BLaER1 (cell line): ENCODE results near the gene CABLES1.

Experiments used
- H3K27ac ChIP-seq: shearing (Covaris generic); formaldehyde crosslinking; 2 replicates; pipeline ENCODE4 v1.8.1; 2022
- H3K27me3 ChIP-seq: shearing (Covaris generic); formaldehyde crosslinking; 2 replicates; pipeline ENCODE4 v1.8.1; 2022
- H3K36me3 ChIP-seq: shearing (Covaris generic); formaldehyde crosslinking; 2 replicates; pipeline ENCODE4 v1.8.1; 2022
- H3K4me1 ChIP-seq: shearing (Covaris generic); formaldehyde crosslinking; 2 replicates; pipeline ENCODE4 v1.8.1; 2022
- H3K4me2 ChIP-seq: shearing (Covaris generic); formaldehyde crosslinking; 2 replicates; pipeline ENCODE4 v1.8.1; 2022
- H3K4me3 ChIP-seq: shearing (Covaris generic); formaldehyde crosslinking; 2 replicates; pipeline ENCODE4 v1.8.1; 2022
- H3K9ac ChIP-seq: shearing (Covaris generic); formaldehyde crosslinking; 2 replicates; pipeline ENCODE4 v1.8.1; 2022
- H3K9me3 ChIP-seq: shearing (Covaris generic); formaldehyde crosslinking; 2 replicates; pipeline ENCODE4 v1.8.1; 2022
- H4K20me1 ChIP-seq: shearing (Covaris generic); formaldehyde crosslinking; 2 replicates; pipeline ENCODE4 v1.8.1; 2022
- Cebpa-rat ChIP-seq: shearing (Covaris generic); IDR thresholded peaks from 2 replicates; pipeline ENCODE4 v1.8.1; 2022

The CABLES1 gene

DNA sequence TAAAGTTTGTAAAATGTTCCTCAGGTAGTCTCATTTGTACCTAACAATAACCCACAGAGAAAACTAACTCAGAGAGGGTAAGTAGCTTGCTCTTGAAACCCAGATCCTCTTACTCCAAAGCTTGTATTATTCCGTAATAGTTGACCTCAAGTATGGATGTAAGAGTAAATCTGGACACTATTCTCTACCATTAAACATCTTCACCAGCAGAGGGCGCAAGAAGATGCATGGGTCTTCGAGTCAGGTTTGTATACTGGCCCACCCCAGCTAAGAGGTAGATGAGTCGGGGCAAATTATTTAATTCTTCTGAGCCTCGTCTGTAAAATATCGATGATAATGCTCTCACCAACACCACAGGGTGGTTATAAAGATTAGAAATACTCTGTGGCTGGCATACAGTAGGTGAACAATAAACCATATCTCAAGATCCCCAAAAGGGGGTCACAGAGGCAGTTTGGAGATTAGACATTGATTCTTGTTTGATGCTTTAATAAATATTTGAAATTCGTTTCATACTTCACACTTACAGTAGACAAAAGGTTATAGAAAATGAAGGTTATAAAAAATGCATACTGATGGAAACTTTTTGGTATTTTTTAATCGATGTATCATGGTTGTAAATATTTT lies 3.5 kb upstream of the CABLES1 start:
- Histone ChIP-seq H3K4me1 (peaks cover 42% of the 10 kb centered on the region), H3K27me3 (peaks cover 37% of the 10 kb centered on the region), H3K36me3 (no peaks in the 10 kb centered on the region), H3K4me3 (no peak overlapping the region), H3K9ac (no peak overlapping the region), H4K20me1 (peaks cover 7% of the 10 kb centered on the region), H3K4me2 (no peak overlapping the region), H3K9me3 (no peaks in the 10 kb centered on the region), H3K27ac (no peak overlapping the region)
- no peak for TF ChIP-seq Cebpa-rat

DNA sequence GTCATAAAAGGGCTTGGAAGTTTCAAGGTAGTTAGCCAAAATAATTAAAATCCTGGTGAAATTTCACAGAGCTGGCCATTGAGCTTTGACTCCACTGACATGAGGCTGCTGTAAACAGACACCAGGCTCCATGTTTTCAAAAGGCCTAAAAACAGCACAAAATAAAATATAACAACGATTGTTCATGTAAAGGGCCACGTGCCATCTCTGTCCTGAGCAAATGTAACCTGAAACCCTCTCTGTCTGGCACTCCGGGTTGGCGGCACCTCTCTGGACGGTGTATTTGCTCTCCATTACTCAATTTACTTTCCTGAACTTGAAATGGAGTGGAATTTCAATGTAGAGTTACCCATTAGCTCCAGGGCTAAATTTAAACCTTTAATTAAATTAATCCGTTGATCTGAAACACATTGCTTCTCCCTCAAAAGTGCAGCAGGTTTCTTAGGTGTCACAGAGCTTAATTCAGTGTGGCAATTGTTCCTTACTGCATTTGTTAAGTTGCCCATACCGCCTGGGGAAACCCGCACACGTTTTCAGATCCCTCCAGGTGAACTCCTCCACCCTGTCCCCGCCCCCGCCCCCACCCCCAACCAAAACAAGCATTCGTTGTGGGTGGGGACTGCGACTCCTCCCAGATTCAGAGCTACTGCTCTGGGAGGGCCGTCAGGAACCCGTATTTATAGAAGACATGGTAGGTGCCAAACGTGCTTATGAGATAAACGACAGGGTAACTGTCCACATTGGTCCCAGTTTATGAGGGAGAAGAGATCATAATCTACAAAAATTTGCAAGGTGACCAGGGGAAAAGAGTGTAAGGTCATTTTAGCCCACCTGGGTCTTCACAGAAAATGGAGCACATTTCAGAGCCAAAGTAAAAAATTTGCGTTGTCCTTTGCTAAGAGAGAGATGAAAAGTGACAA lies 1.2 kb upstream of the CABLES1 start:
- Histone ChIP-seq H3K36me3 (no peaks in the 10 kb centered on the region), H3K9me3 (no peaks in the 10 kb centered on the region), H3K4me2 (peak overlapping the region; percentile 96), H3K27me3 (peaks cover 58% of the 10 kb centered on the region), H3K4me3 (peak overlapping the region; percentile 81), H3K4me1 (peaks cover 49% of the 10 kb centered on the region), H4K20me1 (peaks cover 28% of the 10 kb centered on the region), H3K9ac (no peak overlapping the region), H3K27ac (no peak overlapping the region)
- TF ChIP-seq Cebpa-rat = no peak

DNA sequence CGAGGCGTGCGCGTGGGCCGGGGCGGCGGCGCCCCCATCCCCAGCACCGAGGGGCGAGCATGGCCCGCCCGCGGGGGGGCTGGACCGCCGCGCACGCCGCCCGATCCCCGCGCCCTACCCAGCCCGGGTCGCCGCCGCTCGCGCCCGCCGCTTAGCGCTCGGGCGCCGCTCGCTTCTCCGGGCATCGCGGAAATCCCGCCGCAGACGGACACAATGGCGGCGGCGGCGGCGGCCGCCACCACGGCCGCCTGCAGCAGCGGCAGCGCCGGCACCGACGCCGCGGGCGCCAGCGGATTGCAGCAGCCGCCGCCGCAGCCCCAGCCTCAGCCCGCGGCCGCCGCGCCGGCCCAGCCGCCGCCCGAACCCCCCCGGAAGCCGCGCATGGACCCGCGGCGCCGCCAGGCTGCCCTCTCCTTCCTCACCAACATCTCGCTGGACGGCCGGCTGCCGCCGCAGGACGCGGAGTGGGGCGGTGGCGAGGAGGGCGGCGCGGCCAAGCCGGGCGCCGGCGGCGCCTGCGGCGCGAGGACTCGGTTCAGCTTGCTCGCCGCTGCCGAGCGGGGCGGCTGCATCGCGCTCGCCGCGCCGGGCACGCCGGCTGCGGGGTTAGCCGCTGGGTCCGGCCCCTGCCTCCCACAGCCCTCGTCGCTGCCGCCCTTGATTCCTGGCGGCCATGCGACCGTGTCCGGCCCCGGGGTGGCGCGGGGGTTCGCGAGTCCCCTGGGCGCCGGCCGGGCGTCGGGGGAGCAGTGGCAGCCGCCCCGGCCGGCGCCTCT lies 453 bp downstream of the CABLES1 start:
- Histone ChIP-seq H3K36me3 (no peaks in the 10 kb centered on the region), H3K27me3 (peaks cover 58% of the 10 kb centered on the region), H3K27ac (peak overlapping the region; percentile 78), H3K9ac (peak overlapping the region; percentile 78), H3K4me3 (peak overlapping the region; percentile 81), H3K4me1 (peaks cover 47% of the 10 kb centered on the region), H4K20me1 (peaks cover 41% of the 10 kb centered on the region), H3K4me2 (peak overlapping the region; percentile 96), H3K9me3 (no peaks in the 10 kb centered on the region)
- TF ChIP-seq Cebpa-rat = no peak

DNA sequence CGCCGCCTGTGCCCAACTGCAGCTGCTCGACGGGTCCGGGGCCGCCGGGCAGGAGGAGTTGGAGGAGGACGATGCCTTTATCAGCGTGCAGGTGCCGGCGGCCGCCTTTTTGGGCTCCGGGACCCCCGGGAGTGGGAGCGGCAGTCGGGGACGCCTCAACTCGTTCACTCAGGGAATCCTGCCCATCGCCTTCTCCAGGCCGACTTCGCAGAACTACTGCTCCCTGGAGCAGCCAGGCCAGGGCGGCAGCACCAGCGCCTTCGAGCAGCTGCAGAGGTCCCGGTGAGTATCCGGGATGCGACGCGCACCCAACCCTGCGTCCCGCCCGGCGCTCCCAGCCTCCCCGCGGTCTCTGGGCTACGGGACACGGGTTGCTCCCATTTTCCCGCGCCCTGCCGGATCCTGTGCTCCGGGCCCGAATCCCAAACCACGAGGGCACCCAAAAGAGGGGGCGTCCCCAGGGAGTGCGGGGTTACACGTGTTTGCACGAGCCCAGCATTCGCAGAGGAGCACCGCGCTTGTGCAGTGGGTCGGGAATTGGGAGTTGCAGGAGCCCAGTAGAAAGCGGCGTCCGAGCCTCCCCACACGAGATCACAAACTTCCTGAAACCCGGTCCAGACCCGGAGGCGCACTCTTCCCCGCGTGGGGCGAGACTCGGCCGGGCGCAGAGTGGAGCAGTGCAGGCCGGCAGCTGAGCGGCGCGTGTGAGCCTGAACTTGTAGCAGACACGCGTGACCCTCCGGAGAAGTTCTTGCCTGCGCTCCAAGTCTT lies 1.2 kb downstream of the CABLES1 start:
- Histone ChIP-seq H3K27ac (peak overlapping the region; percentile 78), H3K9ac (peak overlapping the region; percentile 78), H3K4me3 (peak overlapping the region; percentile 81), H4K20me1 (peaks cover 45% of the 10 kb centered on the region), H3K9me3 (no peaks in the 10 kb centered on the region), H3K4me2 (peak overlapping the region; percentile 96), H3K4me1 (peaks cover 51% of the 10 kb centered on the region), H3K27me3 (peaks cover 58% of the 10 kb centered on the region), H3K36me3 (no peaks in the 10 kb centered on the region)
- TF ChIP-seq Cebpa-rat = no peak

DNA sequence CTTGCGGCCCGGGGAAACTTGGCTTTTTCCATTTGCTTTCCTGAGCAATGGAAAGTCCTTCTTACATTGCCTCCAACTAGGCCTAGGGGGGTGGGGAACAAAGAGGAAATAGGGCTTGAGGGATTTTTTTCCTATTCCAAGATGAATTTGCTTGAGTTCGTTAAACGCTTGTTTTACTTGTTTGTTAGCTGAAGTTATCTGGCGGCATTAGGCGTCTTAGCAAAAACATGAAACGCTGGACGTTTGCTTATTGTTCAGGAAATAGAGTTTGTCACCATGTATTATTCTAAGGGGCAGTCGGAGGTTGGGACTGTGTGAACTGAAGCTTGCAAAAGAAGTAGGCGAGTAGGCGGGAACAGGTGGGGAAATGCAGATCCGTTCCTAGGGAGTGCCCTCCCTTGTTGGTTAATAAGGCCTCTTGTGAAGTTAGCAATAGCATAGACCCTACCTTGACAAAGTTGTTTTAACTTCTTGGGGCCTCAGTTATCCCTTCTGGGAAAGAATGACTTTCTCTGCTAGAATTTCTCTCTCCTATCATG lies 1.9 kb downstream of the CABLES1 start:
- H3K4me1 ChIP-seq = peaks cover 54% of the 10 kb centered on the region
- TF ChIP-seq Cebpa-rat = no peak

DNA sequence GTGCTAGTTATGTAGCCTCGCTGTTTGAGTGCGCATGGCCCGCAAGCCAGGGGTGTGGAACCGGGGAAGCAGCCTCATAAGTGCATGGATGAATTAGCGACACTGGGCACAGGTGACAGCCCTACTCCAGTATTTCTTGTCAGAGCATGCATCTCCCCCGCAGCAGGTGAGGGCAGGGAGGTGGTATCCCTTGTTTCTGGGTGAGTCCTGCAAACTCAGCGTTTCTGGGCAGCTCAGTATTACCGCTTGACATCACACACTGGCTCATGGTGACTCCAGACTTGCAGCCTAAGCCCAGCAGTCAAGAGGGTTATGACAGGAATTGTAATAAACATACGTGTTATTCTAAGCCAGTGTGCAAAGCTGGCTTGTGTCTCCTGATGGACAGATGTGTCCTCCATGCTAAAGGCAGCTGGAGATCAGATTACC lies 2.5 kb downstream of the CABLES1 start:
- Histone ChIP-seq H3K27ac (no peak overlapping the region), H3K4me3 (peak overlapping the region; percentile 81; the same call in 1 of the 2 replicates), H3K36me3 (no peaks in the 10 kb centered on the region), H3K9ac (no peak overlapping the region), H4K20me1 (peaks cover 53% of the 10 kb centered on the region), H3K4me1 (peaks cover 52% of the 10 kb centered on the region), H3K4me2 (peak overlapping the region; percentile 96), H3K27me3 (peaks cover 58% of the 10 kb centered on the region), H3K9me3 (no peaks in the 10 kb centered on the region)
- no peak for TF ChIP-seq Cebpa-rat

More for the DNA sequence above, 1.9 kb downstream of the CABLES1 start:
- H3K4me2 ChIP-seq = peak overlapping the region; percentile 96
- H4K20me1 ChIP-seq = peaks cover 52% of the 10 kb centered on the region
- H3K9ac ChIP-seq = peak overlapping the region; percentile 78; the same call in 1 of the 2 replicates
- peaks cover 58% of the 10 kb centered on the region for H3K27me3 ChIP-seq
- H3K9me3 ChIP-seq = no peaks in the 10 kb centered on the region
- H3K4me3 ChIP-seq = peak overlapping the region; percentile 81
- H3K27ac ChIP-seq = no peak overlapping the region
- H3K36me3 ChIP-seq = no peaks in the 10 kb centered on the region

DNA sequence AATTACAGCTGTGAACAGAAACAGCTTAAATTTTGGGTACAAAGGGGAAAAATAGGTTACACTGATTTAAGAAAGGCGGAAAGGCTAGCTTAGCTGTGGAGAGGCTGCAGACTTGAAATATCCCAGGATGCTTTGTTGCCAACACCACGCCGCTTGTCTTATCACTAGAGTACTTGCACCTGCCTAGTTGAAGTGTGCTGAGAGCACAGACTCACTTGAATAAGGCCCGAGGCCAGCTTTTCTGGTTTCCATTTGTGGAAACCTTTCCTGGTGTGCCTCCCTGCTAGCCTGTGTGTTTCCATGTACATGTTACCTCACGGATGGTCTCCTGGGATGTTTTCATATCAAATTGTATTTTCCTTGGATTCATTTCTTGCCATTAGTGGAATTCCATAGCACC lies 3.2 kb downstream of the CABLES1 start:
- H3K4me3 ChIP-seq = no peak overlapping the region
- peaks cover 58% of the 10 kb centered on the region for H3K4me1 ChIP-seq
- TF ChIP-seq Cebpa-rat = no peak
- H3K9ac ChIP-seq = no peak overlapping the region
- no peaks in the 10 kb centered on the region for H3K36me3 ChIP-seq
- H3K27me3 ChIP-seq = peaks cover 54% of the 10 kb centered on the region
- no peak overlapping the region for H3K4me2 ChIP-seq
- no peak overlapping the region for H3K27ac ChIP-seq
- peaks cover 53% of the 10 kb centered on the region for H4K20me1 ChIP-seq
- H3K9me3 ChIP-seq = no peaks in the 10 kb centered on the region

DNA sequence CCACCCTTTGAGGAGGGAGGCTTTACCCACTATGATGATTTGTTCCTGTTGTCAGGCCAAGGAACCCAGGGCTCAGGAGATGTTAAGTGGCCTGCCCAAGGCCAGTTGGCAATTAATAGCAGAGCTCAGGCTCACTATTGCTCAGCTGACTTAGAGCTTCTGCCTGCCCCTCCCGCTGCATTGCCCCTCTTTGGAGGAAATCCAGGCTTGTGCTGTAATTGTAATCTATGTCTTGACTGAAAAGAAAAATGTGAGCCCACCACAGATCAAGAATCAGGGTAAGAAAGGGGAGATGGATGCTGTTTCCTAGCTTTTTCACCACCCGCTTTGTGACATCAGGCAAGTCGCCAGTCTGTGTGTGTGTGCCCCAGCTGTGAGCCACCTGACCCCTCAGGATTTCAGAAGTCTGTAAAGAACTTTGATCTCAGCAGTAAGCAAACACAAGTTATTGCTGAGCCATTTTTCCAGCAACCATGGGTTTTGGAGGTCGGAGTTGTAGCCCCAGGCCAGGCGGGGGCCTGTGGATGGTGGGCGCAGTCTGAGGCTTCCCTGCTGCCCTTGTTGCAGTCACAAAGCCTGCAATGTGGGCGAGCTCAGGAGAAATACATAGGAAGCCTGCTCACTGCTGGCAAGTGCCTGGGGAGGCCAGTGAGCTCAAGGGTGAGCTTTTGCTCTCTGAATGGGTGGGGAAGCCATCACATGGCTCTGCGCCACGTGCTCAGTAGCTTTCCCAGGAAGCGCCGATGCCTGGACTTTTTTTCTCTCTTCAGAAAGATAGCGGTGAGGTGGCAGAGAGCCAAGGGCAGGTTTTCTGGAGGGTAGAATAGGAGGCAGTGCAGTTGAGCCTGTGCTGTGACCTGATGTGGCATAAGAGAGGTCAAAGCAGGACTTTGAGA lies 6.1 kb downstream of the CABLES1 start:
- no peak for TF ChIP-seq Cebpa-rat
- no peak overlapping the region for H3K27ac ChIP-seq
- peak overlapping the region; percentile 36; the same call in 1 of the 2 replicates for H3K4me2 ChIP-seq
- H3K4me3 ChIP-seq = no peak overlapping the region
- H3K27me3 ChIP-seq = peaks cover 25% of the 10 kb centered on the region
- no peaks in the 10 kb centered on the region for H3K9me3 ChIP-seq
- H4K20me1 ChIP-seq = peaks cover 51% of the 10 kb centered on the region
- H3K4me1 ChIP-seq = peaks cover 44% of the 10 kb centered on the region
- no peak overlapping the region for H3K9ac ChIP-seq
- H3K36me3 ChIP-seq = no peaks in the 10 kb centered on the region
